NCI-H1436 treated with DMSO at 0.1 percent for 48 hours (cell line): ENCODE data around the gene CFAP74.

Experiments
- DNase-seq: peaks from one replicate; lab custom pipeline; 2025; lab: John Stamatoyannopoulos, UW

CFAP74 gene, protein sequence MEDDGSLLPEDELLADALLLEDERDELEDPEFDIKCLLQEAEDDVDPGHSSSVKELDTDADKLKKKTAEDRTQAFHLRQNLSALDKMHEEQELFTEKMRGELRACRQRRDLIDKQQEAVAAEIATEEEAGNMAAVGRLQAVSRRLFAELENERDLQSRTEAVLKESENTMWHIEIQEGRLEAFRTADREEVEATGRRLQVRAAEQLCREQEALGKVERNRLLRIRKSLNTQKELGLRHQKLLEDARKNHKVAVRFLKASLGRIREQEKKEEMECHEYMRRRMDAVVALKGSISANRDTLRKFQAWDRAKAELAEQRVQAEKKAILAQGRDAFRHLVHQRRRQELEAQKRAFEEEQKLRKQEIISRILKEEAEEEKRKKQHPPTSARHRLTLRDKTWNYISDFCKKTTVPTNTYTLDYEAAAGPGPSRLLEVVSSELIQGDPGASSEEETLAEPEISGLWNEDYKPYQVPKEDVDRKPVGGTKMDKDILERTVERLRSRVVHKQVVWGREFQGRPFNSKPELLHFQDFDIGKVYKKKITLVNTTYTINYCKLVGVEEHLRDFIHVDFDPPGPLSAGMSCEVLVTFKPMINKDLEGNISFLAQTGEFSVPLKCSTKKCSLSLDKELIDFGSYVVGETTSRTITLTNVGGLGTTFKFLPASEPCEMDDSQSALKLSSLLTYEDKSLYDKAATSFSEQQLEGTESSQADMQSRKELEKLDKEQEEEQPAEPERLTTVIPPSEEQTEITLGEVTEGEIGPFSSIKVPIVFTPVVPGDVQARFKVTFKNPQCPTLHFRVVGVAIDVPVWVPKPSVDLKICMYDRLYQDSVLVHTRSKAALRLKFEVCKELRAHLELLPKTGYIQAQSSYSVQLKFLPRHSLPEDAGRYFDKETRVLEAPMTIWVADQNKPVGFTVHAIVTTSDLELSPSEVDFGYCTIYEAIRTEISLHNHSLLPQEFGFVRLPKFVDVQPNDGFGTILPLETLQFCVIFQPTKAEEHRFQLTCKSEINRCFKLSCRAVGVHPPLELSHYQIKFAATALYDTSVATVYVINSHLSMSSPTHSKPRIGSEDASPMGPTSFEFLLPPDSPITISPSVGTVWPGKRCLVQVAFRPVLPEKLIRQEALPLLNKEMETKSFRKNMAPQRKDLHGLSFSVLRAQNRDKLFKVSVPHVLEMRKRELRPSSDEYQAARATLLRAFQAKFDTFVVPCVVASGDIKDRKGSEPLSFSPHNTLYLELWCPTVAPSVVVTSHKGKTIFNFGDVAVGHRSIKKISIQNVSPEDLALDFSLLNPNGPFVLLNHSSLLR (N-terminal part only)

DNA sequence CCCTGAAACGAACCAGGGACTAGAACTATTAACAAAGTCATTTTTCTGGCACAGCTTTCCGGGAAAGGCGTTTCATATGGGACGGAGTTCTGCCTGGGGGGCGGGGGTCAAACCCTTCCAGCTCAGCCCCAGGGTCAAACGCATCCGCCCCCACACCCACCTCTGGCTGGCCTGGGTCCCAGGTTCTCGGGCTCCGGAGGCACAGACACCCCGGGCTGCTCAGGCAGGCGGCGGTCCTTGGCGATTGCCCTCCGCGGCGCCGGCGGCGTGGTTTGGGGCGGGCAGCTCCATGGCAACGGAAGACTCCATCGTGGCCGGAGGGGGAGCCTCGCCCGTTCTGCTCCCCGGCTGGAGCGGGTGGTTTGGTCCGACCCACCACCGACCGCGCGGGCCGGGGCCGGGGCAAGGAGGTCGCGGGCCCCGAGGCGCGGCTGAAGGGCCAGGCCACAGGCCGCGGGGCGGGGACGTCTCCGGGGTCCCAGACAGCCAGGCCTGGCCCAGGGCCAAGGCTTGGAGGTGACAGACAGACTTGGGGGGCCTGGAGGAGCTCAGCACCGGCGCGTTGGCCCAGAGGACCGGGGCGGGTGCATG is at the start of gene CFAP74:
Gene CFAP74 (minus strand): TSS at position 246 of the 591 bp plus-strand sequence. CDS start 12,830 bp downstream, outside the sequence.
- DNase-seq: no peak

GRCh38 chr1:2053217-2053616 is 49.6 kb upstream of the CFAP74 start:
- no peak for DNase-seq

DNA sequence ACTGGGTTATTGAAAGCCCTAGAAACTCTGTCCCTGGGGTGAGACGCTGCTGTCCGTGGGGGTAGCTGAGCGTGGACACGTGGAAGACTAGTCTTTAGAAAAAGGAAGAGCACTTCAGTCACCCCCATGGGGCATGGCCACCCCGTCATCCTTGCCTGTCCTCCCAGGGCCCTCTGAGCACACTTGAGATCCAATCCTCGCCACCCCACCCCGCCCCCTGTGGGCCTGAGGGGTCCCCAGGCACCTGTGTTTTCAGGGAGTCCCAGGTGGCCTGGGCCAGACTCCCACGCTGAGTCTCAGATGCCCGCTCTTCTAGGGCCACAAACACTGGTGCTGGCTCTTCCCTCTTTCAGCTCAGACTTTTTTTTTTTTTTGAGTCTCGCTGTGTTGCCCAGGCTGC is 49.2 kb upstream of the CFAP74 start:
- no peak for DNase-seq

- DNase-seq: no peak
Measured at GRCh38 chr1:2052054-2052679, 48.6 kb upstream of the CFAP74 start.

DNA sequence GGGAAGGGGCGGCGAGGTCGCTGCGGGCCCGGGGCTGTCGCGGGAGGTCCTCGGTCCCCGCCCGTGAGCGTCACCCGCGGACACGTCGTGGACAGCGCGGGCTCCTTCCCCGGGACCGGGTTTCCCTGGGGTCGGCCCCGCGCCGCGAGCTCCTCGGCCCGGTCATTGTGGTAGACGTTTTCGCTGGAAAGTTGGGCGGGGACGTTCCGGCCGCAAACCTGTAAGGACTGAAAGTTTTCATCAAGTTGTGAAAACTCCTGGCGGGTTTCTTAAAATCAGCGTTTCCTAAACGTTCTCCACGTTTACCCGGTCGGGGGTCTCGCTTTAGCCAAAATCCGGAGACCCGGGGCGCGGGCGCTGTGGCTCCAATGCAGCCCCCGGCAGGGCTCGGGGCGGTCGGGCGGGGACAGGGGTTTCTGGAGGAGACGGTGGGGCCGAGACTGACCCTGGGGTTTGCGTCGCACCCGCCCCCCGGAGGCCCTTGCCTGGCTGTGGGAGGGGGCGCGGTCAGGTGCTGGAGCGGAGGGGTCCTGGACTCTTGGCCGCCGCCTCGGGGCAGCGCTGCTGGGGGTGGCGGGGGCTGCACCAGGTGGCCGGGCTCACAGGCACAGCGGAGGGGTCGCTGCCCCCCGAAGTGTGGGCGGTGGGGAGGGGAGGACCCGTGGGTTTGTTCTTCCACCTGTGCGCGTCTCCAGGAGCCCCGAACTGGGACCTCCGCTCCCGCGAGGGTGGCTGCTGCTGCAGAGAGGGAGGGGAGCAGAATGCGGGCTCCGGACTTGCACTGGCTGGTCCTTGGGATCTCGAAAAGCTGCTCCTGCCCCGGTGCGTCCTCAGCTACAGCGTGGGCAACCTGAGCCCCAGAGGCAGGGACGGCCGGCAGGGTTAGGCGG is 47.5 kb upstream of the CFAP74 start:
- DNase-seq: no peak

GRCh38 chr1:2050461-2050792 is 46.8 kb upstream of the CFAP74 start:
- DNase-seq: no peak

GRCh38 chr1:2049718-2050431 is 46.3 kb upstream of the CFAP74 start, which contains the start of gene PRKCZ:
PRKCZ (plus strand) TSS chr1:2050411; CDS start chr1:2050631, 220 bp downstream.
- DNase-seq: peak; percentile 4

GRCh38 chr1:2049225-2049717 is 45.7 kb upstream of the CFAP74 start:
- DNase-seq: no peak

DNA sequence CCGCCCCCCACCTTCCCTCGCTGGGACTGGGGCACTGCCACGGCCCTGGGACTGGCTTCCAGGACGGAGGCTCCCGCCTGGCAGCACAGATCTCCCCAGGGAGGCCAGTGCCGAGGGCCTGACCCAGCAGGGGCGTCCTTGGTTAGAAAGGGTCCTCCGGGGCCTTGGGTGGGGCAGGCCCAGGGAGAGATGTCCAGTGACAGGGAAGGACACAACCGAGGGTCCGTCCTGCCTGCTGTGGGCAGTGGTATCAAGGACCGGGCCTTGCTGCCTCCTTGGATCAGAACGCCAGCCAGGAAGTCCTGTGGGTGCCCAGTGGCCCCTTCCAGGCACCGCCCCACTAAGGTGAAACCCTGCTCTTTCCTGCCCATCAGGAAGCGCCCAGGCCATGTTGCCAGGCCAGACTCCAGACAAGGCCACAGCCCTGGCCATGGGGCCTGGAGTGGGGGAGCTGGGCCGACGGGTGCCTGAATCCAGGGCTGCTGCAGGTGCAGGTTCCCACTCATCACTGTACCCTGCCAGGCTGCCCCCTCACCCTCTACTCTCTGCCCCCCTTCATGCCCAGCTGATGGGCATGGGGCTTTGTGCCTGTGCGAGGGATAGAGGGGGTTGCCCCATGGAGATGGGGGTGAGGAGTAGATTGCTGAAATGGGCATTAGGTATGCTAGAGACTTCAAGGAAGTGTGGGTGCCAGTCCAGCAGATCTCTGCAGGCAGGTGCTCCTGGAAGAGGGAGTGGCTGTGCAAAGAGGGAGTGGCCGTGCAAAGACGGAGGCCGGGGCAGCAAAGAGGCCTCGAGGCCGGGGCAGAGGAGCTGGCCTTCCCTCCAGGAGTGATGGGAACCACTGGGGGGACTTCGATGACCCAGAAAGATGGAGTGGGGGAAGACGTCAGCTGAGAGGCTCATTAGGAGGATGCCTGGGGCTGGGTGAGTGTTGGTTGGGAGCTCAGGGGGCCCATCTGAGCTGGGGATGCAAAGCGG is 44.5 kb upstream of the CFAP74 start:
- no peak for DNase-seq

DNA sequence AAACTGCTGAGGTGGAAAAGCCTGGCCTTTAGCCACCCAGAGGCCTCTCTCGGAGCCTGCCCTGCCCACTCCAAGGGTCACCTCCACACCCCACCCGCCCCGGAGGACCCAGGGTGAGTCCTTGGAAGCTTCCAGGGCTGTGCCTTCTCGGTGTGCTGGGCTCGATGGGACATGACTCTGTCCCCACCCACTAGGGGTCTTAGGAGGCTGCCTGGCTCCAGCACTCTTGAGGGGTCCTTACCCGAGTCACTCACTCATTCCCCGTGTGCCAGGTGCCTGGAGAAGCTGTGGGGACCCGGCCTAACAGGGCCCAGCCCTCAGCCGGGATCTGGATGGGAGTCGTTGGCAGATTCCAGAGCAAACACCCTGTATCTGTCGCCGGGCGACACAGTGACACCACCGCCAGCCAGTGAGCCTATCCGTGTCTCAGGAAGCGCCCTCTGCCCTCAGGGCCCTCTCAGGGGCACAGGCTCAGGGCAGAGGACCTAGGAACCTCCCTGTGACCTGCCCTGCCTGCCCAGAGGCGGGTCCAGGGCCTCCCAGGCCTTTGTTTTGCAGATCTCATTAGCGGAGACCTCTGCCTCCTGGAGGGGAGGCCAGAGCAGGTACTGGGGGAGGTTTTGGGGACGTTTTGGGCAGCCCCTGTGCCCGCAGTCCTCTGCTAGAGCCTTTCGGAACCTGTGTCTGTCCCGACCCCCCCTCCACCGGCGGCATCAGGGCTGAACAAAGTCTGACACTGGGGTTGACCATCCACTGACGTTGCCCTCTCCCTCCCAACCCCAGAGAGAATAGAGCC is 43.6 kb upstream of the CFAP74 start:
- no peak for DNase-seq

GRCh38 chr1:2046174-2046917 is 42.8 kb upstream of the CFAP74 start:
- no peak for DNase-seq

- DNase-seq: no peak
Measured at GRCh38 chr1:2045468-2046173, 42.0 kb upstream of the CFAP74 start.

- no peak for DNase-seq
Measured at GRCh38 chr1:2044510-2045319, 41.1 kb upstream of the CFAP74 start.

DNA sequence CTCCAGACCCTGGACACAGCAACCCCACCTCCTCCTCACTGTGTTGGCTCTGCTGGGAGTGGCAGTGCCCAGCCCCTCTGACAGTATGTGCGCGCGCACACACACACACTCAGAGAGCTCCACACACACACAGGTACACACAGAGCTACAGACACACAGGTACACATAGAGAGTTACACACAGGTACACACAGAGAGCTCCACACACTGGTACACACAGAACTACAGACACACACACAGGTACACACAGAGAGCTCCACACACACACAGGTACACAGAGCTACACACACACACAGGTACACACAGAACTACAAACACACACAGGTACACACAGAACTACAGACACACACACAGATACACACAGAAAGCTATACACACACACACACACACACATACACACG is 40.3 kb upstream of the CFAP74 start:
- no peak for DNase-seq
